T-helper 17 cell (primary cell): ENCODE results near the gene COG5. TPM values are rescaled to one million over a fixed set of nuclear protein-coding genes. Genes with fewer than 3 reads are reported as not detected.
A peak's percentile ranks its signal among the peaks of the same experiment; 100 is the strongest.

Source experiments
- ATAC-seq: fragments of 150-1000 bp; cut with Tn5 transposase; 2 replicates; pipeline ENCODE4 v1.10.0; 2021; ENCODE audit warnings: mild to moderate bottlenecking, moderate library complexity
- DNase-seq, 3 donors: peaks; one replicate each; pipeline versions ENCODE4 v3.0.0 to v3.0.0-alpha.2; 2020 to 2021
- H3K9me3 ChIP-seq: one replicate; pipeline ENCODE4 v1.7.0; 2013; ENCODE audit warnings: low read length, mild to moderate bottlenecking; ENCODE audit not compliant: control insufficient read depth, poor library complexity, severe bottlenecking
- H3K27ac Mint-ChIP-seq: one replicate; pipeline ENCODE4 v1.8.0; 2022; ENCODE audit warnings: mild to moderate bottlenecking, moderate library complexity, mixed read lengths
- H3K27me3 Mint-ChIP-seq: one replicate; pipeline ENCODE4 v1.8.0; 2022; ENCODE audit warnings: mixed read lengths
- H3K36me3 Mint-ChIP-seq: one replicate; pipeline ENCODE4 v1.8.0; 2022; ENCODE audit warnings: low read depth, mixed read lengths
- H3K4me1 Mint-ChIP-seq: one replicate; pipeline ENCODE4 v1.8.0; 2022; ENCODE audit warnings: mild to moderate bottlenecking, mixed read lengths
- H3K4me3 Mint-ChIP-seq: one replicate; pipeline ENCODE4 v1.8.0; 2022; ENCODE audit warnings: mild to moderate bottlenecking, moderate library complexity, mixed read lengths
- total RNA-seq, 4 donors: library from RNA in 2 of 4; stranded (reverse) in 2 of 4; gene quantifications; one replicate each; pipeline ENCODE4 v1.2.3 and lab custom pipeline; 2022 to 2026

The COG5 gene
- total RNA-seq, 2 donors from 2014 or later: 54.8 to 87.4 TPM

DNA sequence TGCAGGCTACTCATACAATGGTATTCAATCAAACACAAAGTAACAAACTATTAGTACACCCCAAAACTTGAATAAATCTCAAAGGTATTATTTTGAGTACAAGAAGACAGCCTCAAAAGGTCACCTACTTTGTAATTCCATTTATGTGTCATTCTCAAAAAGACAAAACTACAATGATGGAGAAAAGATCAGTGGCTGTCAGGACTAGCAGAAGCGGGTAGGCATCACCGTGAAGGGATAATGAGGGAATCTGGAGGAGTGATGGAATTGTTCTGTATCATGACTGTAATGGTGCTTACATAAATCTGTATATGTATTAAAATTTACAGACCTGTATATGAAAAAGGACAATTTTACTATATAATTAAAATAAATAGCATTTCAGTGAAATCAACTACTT is 37.0 kb downstream of the COG5 start:
- no peaks in the 10 kb centered on the region for H3K9me3 ChIP-seq
- peaks cover 5% of the 10 kb centered on the region for H3K36me3 Mint-ChIP-seq
- ATAC-seq (no peak), DNase-seq (no peak)
- peaks cover 14% of the 10 kb centered on the region for H3K4me1 Mint-ChIP-seq
- H3K27me3 Mint-ChIP-seq: no peaks in the 10 kb centered on the region
- H3K4me3 Mint-ChIP-seq: no peak overlapping the region
- no peak overlapping the region for H3K27ac Mint-ChIP-seq

DNA sequence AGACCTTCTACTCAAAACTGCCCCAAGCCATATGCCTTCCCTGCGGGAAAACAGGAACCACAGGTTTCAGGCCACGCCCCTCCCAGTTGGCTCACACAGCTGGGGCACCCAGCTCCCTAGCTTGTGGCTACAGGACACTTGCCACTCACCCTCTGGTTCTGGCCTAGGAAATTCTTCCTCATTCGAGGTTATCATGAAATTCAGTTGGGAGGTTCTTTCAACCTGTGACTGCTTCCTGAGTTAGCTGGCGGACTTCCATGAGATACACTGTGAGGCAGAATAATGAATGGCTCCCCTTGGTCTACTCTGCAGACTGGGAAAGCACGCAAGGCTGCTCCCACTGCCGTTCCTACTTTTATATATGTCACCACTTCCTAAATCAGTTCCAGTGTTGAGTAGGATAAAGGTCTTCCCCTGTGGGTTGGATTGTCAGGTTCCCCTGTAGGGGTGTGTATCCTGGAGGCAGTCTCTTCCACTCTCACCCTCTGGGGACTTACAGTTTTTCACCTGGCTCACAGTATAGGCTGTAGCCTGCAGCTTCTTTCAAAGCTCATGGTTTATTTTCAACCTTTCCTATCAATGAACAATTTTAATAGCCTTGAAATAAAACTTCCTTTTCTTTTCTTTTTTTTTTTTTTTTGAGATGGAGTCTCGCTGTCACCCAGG is 56.9 kb downstream of the COG5 start:
- Mint-ChIP-seq H3K4me3 (no peak overlapping the region), H3K27ac (no peak overlapping the region), H3K4me1 (peaks cover 26% of the 10 kb centered on the region), H3K27me3 (no peaks in the 10 kb centered on the region), H3K36me3 (peaks cover 3% of the 10 kb centered on the region)
- ATAC-seq (no peak), DNase-seq (no peak)
- no peaks in the 10 kb centered on the region for H3K9me3 ChIP-seq

- no peak for DNase-seq
- H3K27ac Mint-ChIP-seq: no peak overlapping the region
Observed at GRCh38 chr7:107505997-107506673, 57.6 kb downstream of the COG5 start.

DNA sequence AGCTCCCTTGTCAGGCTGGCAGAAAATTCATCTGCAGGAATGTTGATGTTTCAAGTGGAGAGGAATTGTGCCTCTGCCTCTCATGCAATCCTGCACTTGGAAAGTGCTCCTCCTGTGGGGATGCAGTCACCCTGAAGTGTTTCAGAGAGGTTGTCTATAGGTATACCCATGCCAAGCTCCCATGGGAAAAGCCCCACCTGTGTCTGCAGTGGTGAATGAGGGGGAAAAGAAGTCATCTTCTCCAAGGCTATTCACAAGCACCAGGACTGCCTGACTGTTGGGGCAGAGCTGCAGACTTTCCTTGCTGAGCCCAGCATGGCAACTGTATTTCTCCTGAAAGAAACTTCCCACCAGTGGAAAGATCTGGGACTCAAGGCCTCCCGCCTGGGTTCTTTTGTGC is 58.4 kb downstream of the COG5 start:
- Mint-ChIP-seq H3K36me3 (peaks cover 3% of the 10 kb centered on the region), H3K27ac (no peak overlapping the region), H3K4me3 (no peak overlapping the region), H3K4me1 (peaks cover 23% of the 10 kb centered on the region), H3K27me3 (no peaks in the 10 kb centered on the region)
- H3K9me3 ChIP-seq: no peaks in the 10 kb centered on the region
- ATAC-seq: no peak
- no peak for DNase-seq

More at GRCh38 chr7:107505997-107506673, 57.6 kb downstream of the COG5 start:
- H3K27me3 Mint-ChIP-seq: no peaks in the 10 kb centered on the region
- H3K4me3 Mint-ChIP-seq: no peak overlapping the region
- H3K36me3 Mint-ChIP-seq: peaks cover 3% of the 10 kb centered on the region
- no peaks in the 10 kb centered on the region for H3K9me3 ChIP-seq
- H3K4me1 Mint-ChIP-seq: peaks cover 25% of the 10 kb centered on the region
- ATAC-seq: no peak

DNA sequence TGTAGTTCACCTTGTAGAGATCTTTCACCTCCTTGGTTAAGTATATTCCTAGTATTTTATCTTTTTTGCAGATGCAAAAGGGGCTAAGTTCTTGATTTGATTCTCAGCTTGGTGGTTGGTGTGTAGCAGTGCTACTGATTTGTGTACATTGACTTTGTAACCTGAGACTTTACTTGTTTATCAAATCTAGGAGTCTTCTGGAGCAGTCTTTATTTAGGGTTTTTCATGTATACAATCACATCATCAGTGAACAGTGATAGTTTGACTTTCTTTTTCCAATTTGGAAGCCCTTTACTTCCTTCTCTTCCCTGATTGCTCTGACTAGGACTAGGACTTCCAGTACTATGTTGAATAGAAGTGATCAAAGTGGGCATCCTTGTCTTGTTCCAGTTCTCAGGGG is 60.0 kb downstream of the COG5 start:
- ATAC-seq: no peak
- Mint-ChIP-seq H3K27ac (no peak overlapping the region), H3K36me3 (peaks cover 3% of the 10 kb centered on the region), H3K4me1 (peaks cover 22% of the 10 kb centered on the region), H3K27me3 (no peaks in the 10 kb centered on the region), H3K4me3 (no peak overlapping the region)
- no peaks in the 10 kb centered on the region for H3K9me3 ChIP-seq
- no peak for DNase-seq

GRCh38 chr7:107502797-107503196 is 60.9 kb downstream of the COG5 start:
- Mint-ChIP-seq H3K27ac (no peak overlapping the region), H3K4me3 (no peak overlapping the region), H3K27me3 (no peaks in the 10 kb centered on the region), H3K36me3 (peaks cover 3% of the 10 kb centered on the region), H3K4me1 (peaks cover 22% of the 10 kb centered on the region)
- DNase-seq (no peak), ATAC-seq (no peak)
- H3K9me3 ChIP-seq: no peaks in the 10 kb centered on the region

GRCh38 chr7:107502154-107502553 is 61.6 kb downstream of the COG5 start:
- H3K27me3 Mint-ChIP-seq: no peaks in the 10 kb centered on the region
- ATAC-seq: no peak

DNA sequence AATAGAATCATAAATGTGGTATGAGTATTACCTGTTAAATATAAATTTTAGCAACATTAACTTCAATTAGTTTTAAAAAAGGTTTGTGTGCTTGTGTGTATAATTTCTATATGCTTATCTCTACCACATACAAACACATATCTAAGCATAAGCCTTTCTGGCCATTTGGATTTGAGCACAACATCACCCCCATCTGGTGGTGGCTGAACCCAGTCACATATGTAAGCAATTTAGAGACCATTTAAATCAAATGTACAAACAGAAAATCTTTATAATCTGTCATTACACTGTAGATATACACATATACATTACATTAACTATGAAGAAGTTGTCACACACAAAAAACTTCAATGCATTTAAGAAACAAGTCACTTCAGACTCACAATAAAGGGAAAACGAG is 62.1 kb downstream of the COG5 start:
- peak; percentile 59 for ATAC-seq
- DNase-seq: no peak
- H3K9me3 ChIP-seq: no peaks in the 10 kb centered on the region
- no peak overlapping the region for H3K4me3 Mint-ChIP-seq
- H3K4me1 Mint-ChIP-seq: peaks cover 24% of the 10 kb centered on the region
- peaks cover 3% of the 10 kb centered on the region for H3K36me3 Mint-ChIP-seq
- H3K27ac Mint-ChIP-seq: no peak overlapping the region
- H3K27me3 Mint-ChIP-seq: no peaks in the 10 kb centered on the region

More at GRCh38 chr7:107502154-107502553, 61.6 kb downstream of the COG5 start:
- Mint-ChIP-seq H3K36me3 (peaks cover 3% of the 10 kb centered on the region), H3K4me3 (no peak overlapping the region), H3K27ac (no peak overlapping the region), H3K4me1 (peaks cover 20% of the 10 kb centered on the region)
- no peak for DNase-seq
- no peaks in the 10 kb centered on the region for H3K9me3 ChIP-seq

GRCh38 chr7:107499731-107500130 is 64.0 kb downstream of the COG5 start:
- Mint-ChIP-seq H3K4me3 (no peak overlapping the region), H3K27me3 (no peaks in the 10 kb centered on the region), H3K4me1 (peaks cover 27% of the 10 kb centered on the region)

DNA sequence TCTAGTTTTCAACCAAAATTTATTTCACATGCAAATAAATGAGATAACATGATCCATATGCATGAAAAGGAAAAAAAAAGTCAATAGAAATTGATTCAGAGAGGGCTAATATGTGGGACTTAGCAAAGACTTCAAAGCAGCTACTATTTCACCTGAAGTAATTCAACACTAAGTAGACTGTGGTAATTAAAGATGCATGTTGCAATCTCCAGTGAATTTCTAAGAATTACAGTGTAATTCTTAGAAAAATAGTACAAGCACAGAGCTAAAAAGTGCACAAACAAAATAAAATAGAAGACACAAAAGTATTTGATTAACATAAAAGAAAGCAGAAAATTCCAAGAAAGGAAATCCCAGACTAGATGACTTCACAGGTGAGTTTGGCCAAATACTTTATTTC is 68.2 kb downstream of the COG5 start:
- H3K9me3 ChIP-seq: no peaks in the 10 kb centered on the region
- H3K27ac Mint-ChIP-seq: no peak overlapping the region
- DNase-seq (no peak), ATAC-seq (no peak)
- H3K27me3 Mint-ChIP-seq: no peaks in the 10 kb centered on the region
- H3K36me3 Mint-ChIP-seq: peaks cover 2% of the 10 kb centered on the region
- peak overlapping the region; percentile 5 for H3K4me3 Mint-ChIP-seq
- peaks cover 34% of the 10 kb centered on the region for H3K4me1 Mint-ChIP-seq

More at GRCh38 chr7:107499731-107500130, 64.0 kb downstream of the COG5 start:
- ATAC-seq (no peak), DNase-seq (no peak)
- no peaks in the 10 kb centered on the region for H3K9me3 ChIP-seq
- Mint-ChIP-seq H3K36me3 (no peaks in the 10 kb centered on the region), H3K27ac (no peak overlapping the region)

DNA sequence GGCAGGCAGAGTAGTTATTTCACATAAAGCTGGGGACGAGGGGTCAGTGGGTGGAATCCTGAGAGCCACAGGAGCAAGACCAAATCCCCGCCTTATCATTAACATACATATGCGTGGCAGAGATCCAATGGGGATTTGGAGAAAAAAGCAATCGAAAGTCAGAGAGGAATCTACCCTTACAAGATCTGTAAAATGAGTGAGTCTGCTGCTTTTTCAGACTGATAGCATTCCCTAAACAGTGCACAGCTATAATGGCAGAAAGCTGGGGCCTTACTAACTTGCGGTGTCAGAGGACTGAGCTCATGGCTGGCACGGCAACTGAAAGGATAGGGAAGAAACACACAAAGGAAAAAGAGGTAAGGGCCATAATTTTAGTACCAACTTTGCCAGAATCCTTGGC is 68.8 kb downstream of the COG5 start:
- no peak for ATAC-seq
- no peak for DNase-seq
- Mint-ChIP-seq H3K27me3 (no peaks in the 10 kb centered on the region), H3K27ac (no peak overlapping the region), H3K36me3 (peaks cover 2% of the 10 kb centered on the region), H3K4me3 (no peak overlapping the region), H3K4me1 (peaks cover 38% of the 10 kb centered on the region)
- no peaks in the 10 kb centered on the region for H3K9me3 ChIP-seq

GRCh38 chr7:107494315-107494751 is 69.4 kb downstream of the COG5 start:
- H3K27ac Mint-ChIP-seq: no peak overlapping the region
- no peak overlapping the region for H3K4me3 Mint-ChIP-seq
- no peaks in the 10 kb centered on the region for H3K27me3 Mint-ChIP-seq
- DNase-seq: no peak
- ATAC-seq: no peak
- H3K4me1 Mint-ChIP-seq: peaks cover 38% of the 10 kb centered on the region
- no peaks in the 10 kb centered on the region for H3K9me3 ChIP-seq
- H3K36me3 Mint-ChIP-seq: peaks cover 2% of the 10 kb centered on the region

GRCh38 chr7:107492875-107493274 is 70.8 kb downstream of the COG5 start:
- DNase-seq (no peak), ATAC-seq (no peak)
- no peak overlapping the region for H3K4me3 Mint-ChIP-seq
- peaks cover 33% of the 10 kb centered on the region for H3K4me1 Mint-ChIP-seq
- no peaks in the 10 kb centered on the region for H3K27me3 Mint-ChIP-seq
- peaks cover 2% of the 10 kb centered on the region for H3K36me3 Mint-ChIP-seq
- H3K27ac Mint-ChIP-seq: no peak overlapping the region
- H3K9me3 ChIP-seq: no peaks in the 10 kb centered on the region

DNA sequence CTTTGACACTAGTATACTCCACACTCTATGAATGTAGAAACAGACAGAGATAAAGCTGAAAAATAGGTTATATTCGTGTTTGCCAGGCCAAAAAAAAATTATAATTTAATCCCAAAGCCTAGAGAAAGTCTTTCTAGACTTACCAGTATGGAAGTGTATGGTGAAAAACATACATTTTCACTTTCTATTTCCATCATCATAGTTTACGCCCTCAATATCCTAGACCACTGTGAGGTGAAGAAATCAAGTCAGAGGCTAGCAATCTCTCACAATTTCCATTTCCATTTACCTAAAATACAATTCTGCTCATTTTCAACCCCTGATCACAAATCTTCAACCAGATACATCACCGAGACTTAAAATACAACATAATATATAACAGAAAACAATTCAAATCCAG is 77.7 kb downstream of the COG5 start:
- Mint-ChIP-seq H3K4me3 (peak overlapping the region; percentile 71), H3K27me3 (no peaks in the 10 kb centered on the region), H3K4me1 (peaks cover 24% of the 10 kb centered on the region), H3K27ac (no peak overlapping the region), H3K36me3 (peaks cover 2% of the 10 kb centered on the region)
- DNase-seq: no peak
- ATAC-seq: no peak
- H3K9me3 ChIP-seq: no peaks in the 10 kb centered on the region
